ENCODE results near the gene GSTA4. TPM values are rescaled to one million over a fixed set of nuclear protein-coding genes. Genes with fewer than 3 reads are reported as not detected.

The GSTA4 gene
- total and polyA plus RNA-seq, 2 of the 8 experiments (the other 6 are each of a cell fraction or from before 2014, with no cell fraction given), result 13.9 to 21.6 TPM

GRCh38 chr6:52999456-52999855 lies 4.4 kb upstream of the GSTA4 start:
- H3K27ac ChIP-seq (ENCODE audit: low read depth, low read length), result no peak overlapping the region
- H3K18ac ChIP-seq (ENCODE audit: extremely low read depth, low read length), result no peak overlapping the region
- no peaks in the 10 kb centered on the region for H3K79me2 ChIP-seq (ENCODE audit: control insufficient read depth in 1 of 2, insufficient read depth in 2 of 2, low read length in 2 of 2)
- peaks cover 0 to 6% (median 0%) of the 10 kb centered on the region in 4 experiments; a peak in 1 of 8 replicates for H3K36me3 ChIP-seq (ENCODE audit: control insufficient read depth in 2 of 4, insufficient read depth in 4 of 4, low read length in 3 of 4)
- no peak overlapping the region for H2BK12ac ChIP-seq (ENCODE audit: low read depth, low read length)
- no peak overlapping the region for H2AK5ac ChIP-seq (ENCODE audit: low read depth, low read length)
- H3K79me1 ChIP-seq (ENCODE audit: low read depth, low read length), result no peaks in the 10 kb centered on the region
- FAIRE-seq, result no peak
- no peak overlapping the region for H2BK120ac ChIP-seq (replicated peaks; ENCODE audit: low read depth, low read length)
- H3K4me3 ChIP-seq (ENCODE audit: extremely low read depth in 1 of 4, insufficient read depth in 2 of 4, low read depth in 3 of 4, low read length in 4 of 4), result no peak overlapping the region
- H4K20me1 ChIP-seq (replicated peaks in 1 of 2; ENCODE audit: control insufficient read depth in 1 of 2, insufficient read depth in 2 of 2, low read length in 2 of 2), result peaks cover 0 to 1% of the 10 kb centered on the region in 2 experiments
- H3K9me3 ChIP-seq (ENCODE audit: insufficient read depth in 2 of 2, low read depth in 1 of 2, low read length in 1 of 2), result no peaks in the 10 kb centered on the region
- no peak overlapping the region for H3K14ac ChIP-seq (ENCODE audit: insufficient read length)
- DNase-seq (ENCODE audit: low read depth in 1 of 2, low spot score in 2 of 2), result no peak
- no peaks in the 10 kb centered on the region; the same call in 1 of the 2 replicates for H3K23me2 ChIP-seq (ENCODE audit: low read depth, low read length)
- H3K4me1 ChIP-seq (replicated peaks in 1 of 4; ENCODE audit: control insufficient read depth in 3 of 4, insufficient read depth in 4 of 4, low read length in 3 of 4), result no peaks in the 10 kb centered on the region
- no peak overlapping the region for H2AFZ ChIP-seq (ENCODE audit: low read length)
- no peak overlapping the region for H3K56ac ChIP-seq (replicated peaks; ENCODE audit: insufficient read length, low read depth, low read length)
- H3K4ac ChIP-seq (replicated peaks; ENCODE audit: insufficient read length, low read depth, low read length), result no peak overlapping the region
- H3K9ac ChIP-seq (replicated peaks in 1 of 4; ENCODE audit: extremely low read depth in 1 of 4, low read depth in 3 of 4, low read length in 3 of 4), result no peak overlapping the region
- H2BK5ac ChIP-seq (ENCODE audit: low read depth, low read length), result no peak overlapping the region
- no peak overlapping the region for H3K23ac ChIP-seq (ENCODE audit: insufficient read length)
- WGBS, 2 experiments (ENCODE audit: extremely low coverage in 1 of 2, insufficient coverage in 1 of 2, insufficient read length in 1 of 2, insufficient replicate concordance in 2 of 2, low coverage in 1 of 2, low lambda C conversion rate in 2 of 2, missing lambda C conversion rate in 1 of 2), result 91% methylated on average over 6 of the region's 6 CpGs; no CpG with 5 or more reads in 1 of the 2 experiments
- no peak overlapping the region for H3K4me2 ChIP-seq (ENCODE audit: insufficient read depth in 1 of 2, low read depth in 2 of 2, low read length in 2 of 2)
- no peak overlapping the region for H4K91ac ChIP-seq (replicated peaks; ENCODE audit: insufficient read length, low read length)
- TF ChIP-seq POU5F1 (IDR thresholded peaks at IDR 0.05; ENCODE audit: low read depth, low read length) (no peak), BRCA1 (IDR thresholded peaks at IDR 0.05; ENCODE audit: low read depth, low read length) (no peak), TCF12 (IDR thresholded peaks at IDR 0.05; ENCODE audit: low read depth, low read length) (no peak), PHF8 (conservative IDR thresholded peaks at IDR 0.05; ENCODE audit: low read depth, low read length) (no peak), RBBP5 (IDR thresholded peaks at IDR 0.05; ENCODE audit: borderline replicate concordance, low read depth, low read length) (no peak)
- no peak overlapping the region for H2BK15ac ChIP-seq (ENCODE audit: low read length)
- no peak overlapping the region for H4K8ac ChIP-seq (ENCODE audit: extremely low read depth, insufficient read depth, low read length)
- ChIA-PET POLR2A (ENCODE audit: partially characterized antibody) (no interaction called here), CTCF (ENCODE audit: partially characterized antibody) (interaction anchor here (1.0 to 1.1 kb wide), 2 partner anchors 11 to 18 kb away, joined by 3 read pairs; no protein-coding TSS in a partner anchor)
- H2BK20ac ChIP-seq (ENCODE audit: low read length), result no peak overlapping the region
- H4K5ac ChIP-seq (ENCODE audit: insufficient read length, low read depth, low read length), result no peak overlapping the region
- H3K27me3 ChIP-seq (replicated peaks in 1 of 4; ENCODE audit: control insufficient read depth in 3 of 4, extremely low read depth in 1 of 4, insufficient read depth in 3 of 4, low read length in 3 of 4), result no peaks in the 10 kb centered on the region

Measured in H1 (cell line).